ENCODE measurements around the gene LMF1. TPM values are rescaled to one million over a fixed set of nuclear protein-coding genes. Genes with fewer than 3 reads are reported as not detected.

The LMF1 gene
- total and polyA plus RNA-seq, 2 of the 13 experiments (the other 11 are each of a cell fraction or from before 2014, with no cell fraction given): 6.8 to 8.5 TPM

DNA sequence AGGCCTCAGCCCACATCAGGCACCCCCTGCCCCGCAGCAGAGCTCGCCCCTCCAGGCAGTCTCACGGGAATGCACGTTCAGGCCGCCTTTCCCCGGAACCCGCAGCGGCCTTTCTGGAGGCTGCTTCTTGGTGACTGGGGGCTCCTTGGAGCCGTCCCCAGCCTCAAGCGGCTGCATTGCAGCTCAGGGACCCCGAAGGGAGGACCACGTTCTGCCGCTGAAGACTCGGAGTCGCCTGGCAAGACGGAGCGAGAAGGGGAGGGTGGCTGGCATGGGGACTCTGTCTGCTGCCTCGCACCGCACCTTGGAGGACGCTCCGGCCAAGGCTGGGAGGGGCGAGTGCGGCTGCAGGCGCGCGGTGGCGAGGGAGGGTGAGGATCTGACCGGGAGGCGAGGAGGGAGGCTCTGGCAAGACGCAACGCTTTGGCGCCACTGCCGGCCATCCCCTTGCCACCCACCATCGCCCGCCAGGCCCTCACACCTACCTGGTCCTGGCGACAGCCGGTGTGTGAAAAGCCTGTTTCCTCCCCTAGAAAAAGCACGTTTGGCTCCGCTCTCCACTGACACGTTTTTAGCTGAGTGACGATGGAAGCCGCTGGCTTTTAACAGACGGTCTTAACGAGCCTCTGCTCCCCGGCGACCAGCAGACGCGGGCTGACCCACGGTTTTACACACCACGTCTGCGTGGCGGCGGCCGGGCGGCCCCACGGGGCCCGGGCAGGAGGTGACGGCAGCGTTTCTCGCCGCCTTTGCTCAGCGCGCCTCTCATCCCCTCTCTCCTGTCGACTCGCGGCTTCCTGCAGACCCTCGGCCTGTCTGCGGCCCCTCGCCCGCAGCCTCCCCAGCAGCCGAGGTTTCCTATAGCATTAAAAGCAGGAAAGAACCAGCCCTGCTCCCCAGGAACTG lies 153.5 kb downstream of the LMF1 start (continued):
- TF ChIP-seq KAT7 (CRISPR knock-in tag; IDR thresholded peaks at IDR 0.05; ENCODE audit: borderline replicate concordance) (no peak), DDIT3 (CRISPR knock-in tag; IDR thresholded peaks at IDR 0.05) (no peak), TFDP1 (CRISPR knock-in tag; IDR thresholded peaks at IDR 0.05; ENCODE audit: borderline replicate concordance) (no peak), RNF2 (conservative IDR thresholded peaks at IDR 0.05; ENCODE audit: low read depth) (no peak), POLR2AphosphoS5 (IDR thresholded peaks at IDR 0.05; ENCODE audit: low read depth, low read length) (no peak), NCOA5 (CRISPR knock-in tag; IDR thresholded peaks at IDR 0.05) (no peak), CBFB (CRISPR knock-in tag; IDR thresholded peaks at IDR 0.05) (no peak)
- TF ChIP-seq, protein P1, sequence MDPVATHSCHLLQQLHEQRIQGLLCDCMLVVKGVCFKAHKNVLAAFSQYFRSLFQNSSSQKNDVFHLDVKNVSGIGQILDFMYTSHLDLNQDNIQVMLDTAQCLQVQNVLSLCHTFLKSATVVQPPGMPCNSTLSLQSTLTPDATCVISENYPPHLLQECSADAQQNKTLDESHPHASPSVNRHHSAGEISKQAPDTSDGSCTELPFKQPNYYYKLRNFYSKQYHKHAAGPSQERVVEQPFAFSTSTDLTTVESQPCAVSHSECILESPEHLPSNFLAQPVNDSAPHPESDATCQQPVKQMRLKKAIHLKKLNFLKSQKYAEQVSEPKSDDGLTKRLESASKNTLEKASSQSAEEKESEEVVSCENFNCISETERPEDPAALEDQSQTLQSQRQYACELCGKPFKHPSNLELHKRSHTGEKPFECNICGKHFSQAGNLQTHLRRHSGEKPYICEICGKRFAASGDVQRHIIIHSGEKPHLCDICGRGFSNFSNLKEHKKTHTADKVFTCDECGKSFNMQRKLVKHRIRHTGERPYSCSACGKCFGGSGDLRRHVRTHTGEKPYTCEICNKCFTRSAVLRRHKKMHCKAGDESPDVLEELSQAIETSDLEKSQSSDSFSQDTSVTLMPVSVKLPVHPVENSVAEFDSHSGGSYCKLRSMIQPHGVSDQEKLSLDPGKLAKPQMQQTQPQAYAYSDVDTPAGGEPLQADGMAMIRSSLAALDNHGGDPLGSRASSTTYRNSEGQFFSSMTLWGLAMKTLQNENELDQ (CRISPR knock-in tag; IDR thresholded peaks at IDR 0.05; ENCODE audit: borderline replicate concordance): no peak

DNA sequence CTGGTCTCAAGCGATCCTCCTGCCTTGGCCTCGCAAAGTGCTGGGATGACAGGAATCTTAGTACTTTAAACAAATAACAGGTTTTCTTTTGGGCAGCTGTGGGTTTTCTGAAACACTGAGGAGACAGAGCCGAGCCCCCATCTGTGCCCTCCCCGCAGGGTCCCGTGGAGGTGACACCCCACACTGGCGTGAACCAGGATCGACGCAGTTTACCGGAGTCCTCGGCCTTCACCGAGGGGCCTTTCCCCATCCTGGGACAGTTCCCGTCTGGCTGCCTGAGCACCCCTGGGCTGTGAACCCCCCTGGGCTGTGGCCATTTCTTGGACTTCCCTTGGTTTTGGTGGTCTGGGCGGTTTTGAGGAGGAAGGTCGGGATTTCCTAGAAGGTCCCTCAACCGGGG lies 154.9 kb downstream of the LMF1 start:
- no peak for ATAC-seq
- in situ Hi-C loops (cut with HindIII; ENCODE audit: extremely low pct_ligation_motif_present, low pct_unique_long_range_greater_than_20kb): loop anchor here (25.0 kb wide), 1 partner anchor 396 kb away; no protein-coding TSS in a partner anchor
- TF ChIP-seq HNF1A (IDR thresholded peaks at IDR 0.05; ENCODE audit: low read depth) (no peak), HNF1A (CRISPR knock-in tag; IDR thresholded peaks at IDR 0.05; ENCODE audit: borderline replicate concordance) (no peak), ZFP36L1 (CRISPR knock-in tag; IDR thresholded peaks at IDR 0.05) (no peak), ZNF558 (CRISPR knock-in tag; IDR thresholded peaks at IDR 0.05; ENCODE audit: borderline replicate concordance) (no peak), ZNF781 (CRISPR knock-in tag; IDR thresholded peaks at IDR 0.05; ENCODE audit: borderline replicate concordance, not compliant biosample characterization) (no peak), IRF2 (CRISPR knock-in tag; IDR thresholded peaks at IDR 0.05) (no peak), MTA1 (CRISPR knock-in tag; IDR thresholded peaks at IDR 0.05; ENCODE audit: borderline replicate concordance) (no peak)

More for the DNA sequence above, 154.9 kb downstream of the LMF1 start:
- Histone ChIP-seq H3K4me2 (ENCODE audit: low read depth, low read length) (no peak overlapping the region), H3K36me3 (replicated peaks in 1 of 2; ENCODE audit: control insufficient read depth in 1 of 2, insufficient read depth in 2 of 2, low read length in 2 of 2) (no peaks in the 10 kb centered on the region), H3K79me2 (ENCODE audit: insufficient read depth, low read length) (no peaks in the 10 kb centered on the region), H2AFZ (ENCODE audit: low read length) (no peak overlapping the region), H3K27ac (ENCODE audit: extremely low read length, insufficient read depth, low read length) (no peak overlapping the region), H3K4me1 (ENCODE audit: insufficient read depth, low read length) (no peaks in the 10 kb centered on the region), H3K27me3 (ENCODE audit: control insufficient read depth in 1 of 2, insufficient read depth in 2 of 2, low read length in 2 of 2) (peaks cover 20 to 76% of the 10 kb centered on the region in 2 experiments), H3K9ac (ENCODE audit: insufficient read depth, low read depth, low read length) (no peak overlapping the region), H3K4me3 (replicated peaks in 1 of 3; ENCODE audit: insufficient read depth in 1 of 3, low read depth in 2 of 3, low read length in 3 of 3) (no peak overlapping the region), H4K20me1 (ENCODE audit: insufficient read depth, low read length) (0 out of 2 replicates have a peak, but pooled peaks cover 3% of the 10 kb centered on the region), H3K9me3 (ENCODE audit: low read length) (0 out of 2 replicates have a peak, but pooled peaks cover 5% of the 10 kb centered on the region)
- no TSS peak for BruUV-seq (replicated peaks)
- intact Hi-C loops (cut with micrococcal nuclease; ENCODE audit: unreplicated experiment): no loop called here
- DNase-seq (ENCODE audit: low spot score): no peak
- 51% methylated on average over 7 of the region's 15 CpGs for WGBS (ENCODE audit: low lambda C conversion rate)
- ChIA-PET CTCF (ENCODE audit: low intra/inter-chr PET ratio, low total read pairs) (no interaction called here), POLR2A (no interaction called here)
- FAIRE-seq: no peak

Data from HepG2 (cell line).